Left ventricle myocardium superior (tissue), 1 donor: ENCODE data around the gene RBPJ. TPM values are rescaled to one million over a fixed set of nuclear protein-coding genes. Genes with fewer than 3 reads are reported as not detected.

Experiments used
- ATAC-seq: fragments of 200-7000 bp; cut with Tn5 transposase; one replicate; pipeline ENCODE4 v1.9.1; 2020; ENCODE audit warnings: mild to moderate bottlenecking, moderate library complexity
- DNase-seq: peaks from one replicate; pipeline ENCODE4 v3.0.0-alpha.2; 2020
- intact Hi-C: fragments of 100-400 bp; cut with micrococcal nuclease; formaldehyde crosslinking; loops from one replicate; pipeline ENCODE4 v1.11.0; 2022
- total RNA-seq: library from RNA; stranded (reverse); fragmentation: NEBNext Ultra II Directional; extraction: Animal tissue kit (Norgen Biotek cat#: 25700); gene quantifications from one replicate; pipeline ENCODE4 v1.2.1, GENCODE V29; 2021
- donor health status: DM: no; HTN: yes; CAD: no; lungs with severe emphysema.

Gene RBPJ
- total RNA-seq, 1 donor from 2014 or later: 48.4 TPM

GRCh38 chr4:26434030-26434639 is 113.3 kb downstream of the RBPJ start:
- DNase-seq (no peak), ATAC-seq (peak; percentile 44)
- intact Hi-C loops: no loop called here

- no peak for DNase-seq
Measured at GRCh38 chr4:26441102-26441501, 120.3 kb downstream of the RBPJ start.

GRCh38 chr4:26441771-26442170 is 121.0 kb downstream of the RBPJ start:
- no peak for DNase-seq
- intact Hi-C loops: no loop called here
- no peak for ATAC-seq

More at GRCh38 chr4:26441102-26441501, 120.3 kb downstream of the RBPJ start:
- no peak for ATAC-seq
- intact Hi-C loops: no loop called here

GRCh38 chr4:26447378-26447777 is 126.6 kb downstream of the RBPJ start:
- DNase-seq: no peak
- no peak for ATAC-seq
- intact Hi-C loops: no loop called here

- intact Hi-C loops: loop anchor here (10.0 kb wide), 1 partner anchor 264 kb away; no protein-coding TSS in a partner anchor
- no peak for DNase-seq
- no peak for ATAC-seq
Measured at GRCh38 chr4:26450418-26450817, 129.6 kb downstream of the RBPJ start.

- DNase-seq (no peak), ATAC-seq (no peak)
- intact Hi-C loops: loop anchor here (10.0 kb wide), 1 partner anchor 263 kb away; no protein-coding TSS in a partner anchor
Measured at GRCh38 chr4:26451597-26451996, 130.8 kb downstream of the RBPJ start.

- DNase-seq (no peak), ATAC-seq (no peak)
- intact Hi-C loops: loop anchor here (10.0 kb wide), 1 partner anchor 262 kb away; no protein-coding TSS in a partner anchor
Measured at GRCh38 chr4:26452565-26453531, 132.0 kb downstream of the RBPJ start.

GRCh38 chr4:26454961-26455360 is 134.1 kb downstream of the RBPJ start:
- no peak for ATAC-seq
- DNase-seq: no peak
- intact Hi-C loops: loop anchor here (5.0 to 10.0 kb wide), 2 partner anchors 260 to 557 kb away; no protein-coding TSS in a partner anchor

- ATAC-seq: no peak
- DNase-seq: no peak
- intact Hi-C loops: loop anchor here (5.0 to 10.0 kb wide), 2 partner anchors 259 to 557 kb away; no protein-coding TSS in a partner anchor
Measured at GRCh38 chr4:26455571-26455970, 134.8 kb downstream of the RBPJ start.

GRCh38 chr4:26457412-26457811 is 136.6 kb downstream of the RBPJ start:
- intact Hi-C loops: loop anchor here (5.0 to 10.0 kb wide), 2 partner anchors 257 to 555 kb away; no protein-coding TSS in a partner anchor
- no peak for ATAC-seq
- DNase-seq: no peak

GRCh38 chr4:26458157-26458561 is 137.3 kb downstream of the RBPJ start:
- DNase-seq: no peak
- intact Hi-C loops: loop anchor here (5.0 to 10.0 kb wide), 2 partner anchors 257 to 554 kb away; no protein-coding TSS in a partner anchor

GRCh38 chr4:26459054-26459755 is 138.4 kb downstream of the RBPJ start:
- DNase-seq: no peak
- peak; percentile 43 for ATAC-seq

More at GRCh38 chr4:26458157-26458561, 137.3 kb downstream of the RBPJ start:
- ATAC-seq: no peak

GRCh38 chr4:26459756-26460530 is 139.1 kb downstream of the RBPJ start:
- no peak for DNase-seq
- no peak for ATAC-seq
- intact Hi-C loops: loop anchor here (5.0 to 10.0 kb wide), 2 partner anchors 255 to 552 kb away; no protein-coding TSS in a partner anchor

More at GRCh38 chr4:26459054-26459755, 138.4 kb downstream of the RBPJ start:
- intact Hi-C loops: loop anchor here (5.0 to 10.0 kb wide), 2 partner anchors 256 to 553 kb away; no protein-coding TSS in a partner anchor

GRCh38 chr4:26462874-26463273 is 142.1 kb downstream of the RBPJ start:
- DNase-seq: no peak
- no peak for ATAC-seq
- intact Hi-C loops: no loop called here

GRCh38 chr4:26463386-26463785 is 142.6 kb downstream of the RBPJ start:
- intact Hi-C loops: no loop called here
- ATAC-seq: no peak
- DNase-seq: no peak

GRCh38 chr4:26464420-26465095 is 143.7 kb downstream of the RBPJ start:
- ATAC-seq (no peak), DNase-seq (no peak)
- intact Hi-C loops: no loop called here

GRCh38 chr4:26466578-26467270 is 145.9 kb downstream of the RBPJ start:
- ATAC-seq (no peak), DNase-seq (no peak)
- intact Hi-C loops: no loop called here
